Stomach (tissue), 4 donors: ENCODE results near the gene IRS2.

Source experiments
- CTCF ChIP-seq, 7 experiments: fragments of 450-650 bp in 4 of 7; fragments of 200-600 bp in 3 of 7; sonication (generic) in 3 of 7; IDR thresholded peaks; one replicate each; pipeline ENCODE4 v1.5.1; 2016 to 2019; ENCODE audit warnings: antibody characterized with exemption in 7 of 7, control low read depth in 2 of 7, mild to moderate bottlenecking in 1 of 7
- POLR2A ChIP-seq, 4 donors: fragments of 450-650 bp; IDR thresholded peaks; one replicate each; pipeline ENCODE4 v1.6.1; 2016; ENCODE audit warnings: antibody characterized with exemption in 4 of 4, control low read depth in 2 of 4, mild to moderate bottlenecking in 1 of 4, moderate library complexity in 1 of 4

DNA sequence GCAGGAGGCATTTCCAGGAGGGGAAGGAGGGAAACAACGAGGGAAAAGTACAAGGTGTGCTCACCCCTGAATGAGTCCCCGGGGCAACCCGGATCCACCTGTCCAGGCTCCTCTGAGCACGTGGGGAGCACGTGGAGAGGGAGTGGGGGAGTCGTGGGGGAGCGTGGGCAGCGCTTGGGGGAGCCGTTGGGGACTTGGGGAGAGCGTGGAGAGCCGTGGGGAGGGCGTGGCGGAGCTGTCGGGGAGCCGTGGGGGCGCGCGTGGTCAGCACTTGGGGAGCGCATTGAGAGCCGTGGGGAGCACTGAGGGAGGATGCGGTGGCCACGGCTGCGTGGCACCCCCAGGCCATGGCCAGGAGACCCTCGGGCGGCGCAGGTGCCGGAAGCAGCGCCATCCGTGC, 52.8 kb downstream of the IRS2 start:
- TF ChIP-seq CTCF (IDR thresholded peaks at IDR 0.05) (no peak), POLR2A (IDR thresholded peaks at IDR 0.05) (no peak)
